H1 (cell line): ENCODE results near the gene PDE4D. TPM values are rescaled to one million over a fixed set of nuclear protein-coding genes. Genes with fewer than 3 reads are reported as not detected.
A peak's percentile ranks its signal among the peaks of the same experiment; 100 is the strongest.

Experiments
- CTCF ChIA-PET: fragments of 300-600 bp; sonication (Branson Sonifier 250); formaldehyde crosslinking; loops from one replicate; lab custom pipeline; 2021; ENCODE audit not compliant: partially characterized antibody; lab: Charles Lee
- POLR2A ChIA-PET: fragments of 300-600 bp; sonication (Branson Sonifier 250); formaldehyde crosslinking; loops from one replicate; lab custom pipeline; 2021; ENCODE audit warnings: inconsistent platforms; ENCODE audit not compliant: partially characterized antibody; lab: Charles Lee
- DNase-seq, 2 experiments: peaks; one replicate each; pipeline versions ENCODE4 v3.0.0 to v3.0.0-alpha.2; 2010 to 2022; ENCODE audit warnings: low spot score in 2 of 2, low read depth in 1 of 2, mixed read lengths in 1 of 2
- FAIRE-seq: peaks from 2 replicates; lab custom pipeline; 2011; peaks lifted over from hg19 to GRCh38; lab: Jason Lieb, UNC
- H2AFZ ChIP-seq: 2 replicates; pipeline ENCODE4 v1.8.1; 2012; ENCODE audit warnings: low read length, inconsistent platforms
- H2AK5ac ChIP-seq: 2 replicates; pipeline ENCODE4 v1.6.1; 2013; ENCODE audit warnings: low read depth, low read length
- H2BK120ac ChIP-seq: replicated peaks from 2 replicates; pipeline ENCODE3; 2013; ENCODE audit warnings: low read depth, low read length, inconsistent platforms
- H2BK12ac ChIP-seq: 2 replicates; pipeline ENCODE4 v1.6.1; 2013; ENCODE audit warnings: low read depth, low read length
- H2BK15ac ChIP-seq: 2 replicates; pipeline ENCODE4 v1.6.1; 2013; ENCODE audit warnings: low read length
- H2BK20ac ChIP-seq: 2 replicates; pipeline ENCODE4 v1.6.1; 2013; ENCODE audit warnings: low read length
- H2BK5ac ChIP-seq: 2 replicates; pipeline ENCODE4 v1.6.1; 2013; ENCODE audit warnings: low read depth, low read length
- H3K14ac ChIP-seq: 2 replicates; pipeline ENCODE4 v1.6.1; 2013; ENCODE audit warnings: inconsistent platforms; ENCODE audit not compliant: insufficient read length
- H3K18ac ChIP-seq: 2 replicates; pipeline ENCODE4 v1.6.1; 2013; ENCODE audit warnings: low read length; ENCODE audit errors: extremely low read depth
- H3K23ac ChIP-seq: 2 replicates; pipeline ENCODE4 v1.6.1; 2013; ENCODE audit warnings: inconsistent platforms; ENCODE audit not compliant: insufficient read length
- H3K23me2 ChIP-seq: 2 replicates; pipeline ENCODE4 v1.6.1; 2013; ENCODE audit warnings: low read depth, low read length
- H3K27ac ChIP-seq: 2 replicates; pipeline ENCODE4 v1.6.1; 2011; ENCODE audit warnings: low read depth, low read length, inconsistent platforms
- H3K27me3 ChIP-seq, 4 experiments: replicated peaks in 1 of 4; 1 replicate in 1 of 4; 2 replicates in 3 of 4; pipeline versions ENCODE4 v1.6.1 to v1.8.1; 2011 to 2013; ENCODE audit warnings: low read length in 3 of 4, mild to moderate bottlenecking in 3 of 4, inconsistent platforms in 2 of 4, mixed read lengths in 2 of 4, moderate library complexity in 1 of 4; ENCODE audit not compliant: control insufficient read depth in 3 of 4, insufficient read depth in 3 of 4; ENCODE audit errors: extremely low read depth in 1 of 4
- H3K36me3 ChIP-seq, 4 experiments: 2 replicates each; pipeline versions ENCODE4 v1.6.1 to v1.8.1; 2011 to 2013; ENCODE audit warnings: mild to moderate bottlenecking in 4 of 4, low read length in 3 of 4, moderate library complexity in 2 of 4, control low read depth in 1 of 4, inconsistent platforms in 1 of 4; ENCODE audit not compliant: insufficient read depth in 4 of 4, control insufficient read depth in 2 of 4
- H3K4ac ChIP-seq: replicated peaks from 2 replicates; pipeline ENCODE3; 2013; ENCODE audit warnings: low read length, low read depth, mixed read lengths, inconsistent platforms; ENCODE audit not compliant: insufficient read length
- H3K4me1 ChIP-seq, 4 experiments: replicated peaks in 1 of 4; 1 replicate in 1 of 4; 2 replicates in 3 of 4; pipeline versions ENCODE4 v1.6.1 to v1.8.1; 2011 to 2013; ENCODE audit warnings: low read length in 3 of 4, inconsistent platforms in 2 of 4, mixed read lengths in 1 of 4; ENCODE audit not compliant: insufficient read depth in 4 of 4, control insufficient read depth in 3 of 4
- H3K4me2 ChIP-seq, 2 experiments: 2 replicates each; pipeline versions ENCODE4 v1.6.1 to v1.8.1; 2011 to 2013; ENCODE audit warnings: low read depth in 2 of 2, low read length in 2 of 2, control low read depth in 1 of 2, inconsistent platforms in 1 of 2, mild to moderate bottlenecking in 1 of 2; ENCODE audit not compliant: insufficient read depth in 1 of 2
- H3K4me3 ChIP-seq, 4 experiments: fragments of 200-600, 300-600 bp in 1 of 4; sonication (generic), shearing (Covaris generic), sonication (Bioruptor Twin) in 1 of 4; 2 replicates each; pipeline versions ENCODE4 v1.5.1 to v1.8.1; 2011 to 2016; ENCODE audit warnings: low read length in 4 of 4, low read depth in 3 of 4, control low read depth in 2 of 4, inconsistent platforms in 2 of 4, mild to moderate bottlenecking in 2 of 4, mixed read lengths in 1 of 4, moderate library complexity in 1 of 4; ENCODE audit not compliant: insufficient read depth in 2 of 4; ENCODE audit errors: extremely low read depth in 1 of 4
- H3K56ac ChIP-seq: replicated peaks from 2 replicates; pipeline ENCODE3; 2013; ENCODE audit warnings: low read depth, mild to moderate bottlenecking, mixed read lengths, low read length, inconsistent platforms; ENCODE audit not compliant: insufficient read length
- H3K79me1 ChIP-seq: 2 replicates; pipeline ENCODE4 v1.6.1; 2013; ENCODE audit warnings: low read depth, low read length, control low read depth
- H3K79me2 ChIP-seq, 2 experiments: 2 replicates each; pipeline versions ENCODE4 v1.6.1 to v1.8.1; 2012 to 2013; ENCODE audit warnings: low read length in 2 of 2, mild to moderate bottlenecking in 2 of 2, inconsistent platforms in 1 of 2; ENCODE audit not compliant: insufficient read depth in 2 of 2, control insufficient read depth in 1 of 2
- H3K9ac ChIP-seq, 4 experiments: replicated peaks in 1 of 4; 1 replicate in 1 of 4; 2 replicates in 3 of 4; pipeline versions ENCODE4 v1.6.1 to v1.8.1; 2011 to 2013; ENCODE audit warnings: low read depth in 3 of 4, low read length in 3 of 4, control low read depth in 2 of 4, mild to moderate bottlenecking in 2 of 4, moderate library complexity in 2 of 4, inconsistent platforms in 1 of 4; ENCODE audit errors: extremely low read depth in 1 of 4
- H3K9me3 ChIP-seq, 2 experiments: 2 replicates each; pipeline versions ENCODE4 v1.6.1 to v1.8.1; 2012 to 2013; ENCODE audit warnings: mild to moderate bottlenecking in 2 of 2, moderate library complexity in 2 of 2, control low read depth in 1 of 2, inconsistent platforms in 1 of 2, low read depth in 1 of 2, low read length in 1 of 2, mixed read lengths in 1 of 2; ENCODE audit not compliant: insufficient read depth in 2 of 2
- H4K20me1 ChIP-seq, 2 experiments: replicated peaks in 1 of 2; 2 replicates each; pipeline versions ENCODE3 to v1.8.1; 2011 to 2013; ENCODE audit warnings: inconsistent platforms in 2 of 2, low read length in 2 of 2, mild to moderate bottlenecking in 1 of 2; ENCODE audit not compliant: insufficient read depth in 2 of 2, control insufficient read depth in 1 of 2
- H4K5ac ChIP-seq: 2 replicates; pipeline ENCODE4 v1.6.1; 2013; ENCODE audit warnings: low read length, low read depth, mixed read lengths, inconsistent platforms; ENCODE audit not compliant: insufficient read length
- H4K8ac ChIP-seq: 2 replicates; pipeline ENCODE4 v1.8.0; 2013; ENCODE audit warnings: mild to moderate bottlenecking, moderate library complexity, low read length, inconsistent platforms; ENCODE audit not compliant: insufficient read depth; ENCODE audit errors: extremely low read depth
- H4K91ac ChIP-seq: replicated peaks from 2 replicates; pipeline ENCODE3; 2013; ENCODE audit warnings: low read length, mixed read lengths, inconsistent platforms; ENCODE audit not compliant: insufficient read length
- BCL11A ChIP-seq, 2 experiments: IDR thresholded peaks; one replicate each; pipeline ENCODE4 v1.6.1; 2011; ENCODE audit warnings: low read depth in 2 of 2, low read length in 2 of 2, mild to moderate bottlenecking in 2 of 2
- CEBPB ChIP-seq: IDR thresholded peaks from 2 replicates; pipeline ENCODE4 v1.6.1; 2012; ENCODE audit warnings: low read depth, low read length
- CTCF ChIP-seq, 3 experiments: IDR thresholded peaks; 1 replicate in 2 of 3; 2 replicates in 1 of 3; pipeline versions ENCODE4 v1.5.1 to v1.6.1; 2011; ENCODE audit warnings: low read length in 3 of 3, mild to moderate bottlenecking in 3 of 3, inconsistent platforms in 2 of 3, low read depth in 1 of 3, moderate library complexity in 1 of 3; ENCODE audit not compliant: insufficient read depth in 1 of 3; ENCODE audit errors: control extremely low read depth in 1 of 3
- HDAC2 ChIP-seq, 2 experiments: fragments of 300-600 bp in 1 of 2; sonication (generic) in 1 of 2; IDR thresholded peaks; 2 replicates each; pipeline ENCODE4 v1.6.1; 2011 to 2012; ENCODE audit warnings: low read depth in 2 of 2, low read length in 2 of 2, mild to moderate bottlenecking in 2 of 2, moderate library complexity in 2 of 2, borderline replicate concordance in 1 of 2, inconsistent platforms in 1 of 2
- JUN ChIP-seq: IDR thresholded peaks from 2 replicates; pipeline ENCODE4 v1.6.1; 2011; ENCODE audit warnings: low read depth, mild to moderate bottlenecking, improper control_type of control experiment, low read length
- NANOG ChIP-seq: IDR thresholded peaks from 2 replicates; pipeline ENCODE4 v1.6.1; 2011; ENCODE audit warnings: low read length, low read depth, mild to moderate bottlenecking, inconsistent platforms; ENCODE audit not compliant: insufficient read depth, poor library complexity, severe bottlenecking
- RBBP5 ChIP-seq: IDR thresholded peaks from 2 replicates; pipeline ENCODE4 v1.7.1; 2012; ENCODE audit warnings: low read depth, mild to moderate bottlenecking, inconsistent platforms, low read length, moderate library complexity, borderline replicate concordance
- RNF2 ChIP-seq: fragments of 200-900, 300-1000 bp; sonication (generic); IDR thresholded peaks from 2 replicates; pipeline ENCODE4 v1.7.1; 2016; ENCODE audit warnings: borderline replicate concordance, low read depth, mild to moderate bottlenecking, antibody characterized with exemption, low read length; ENCODE audit not compliant: poor library complexity, severe bottlenecking; ENCODE audit errors: missing control alignments
- TEAD4 ChIP-seq: IDR thresholded peaks from 2 replicates; pipeline ENCODE4 v1.6.1; 2012; ENCODE audit warnings: low read depth, low read length, inconsistent platforms, mixed read lengths
- YY1 ChIP-seq: IDR thresholded peaks from 2 replicates; pipeline ENCODE4 v1.6.1; 2011; ENCODE audit warnings: low read depth, mild to moderate bottlenecking, low read length
- WGBS, 2 experiments: shearing (Covaris generic) in 1 of 2; methylation state at CpG; one replicate each; pipeline versions ENCODE4 v1.1.6 to v1.1.7; 2013 to 2015; ENCODE audit warnings: low lambda C conversion rate in 2 of 2, mixed read lengths in 2 of 2, inconsistent platforms in 1 of 2, low coverage in 1 of 2, missing lambda C conversion rate in 1 of 2; ENCODE audit not compliant: insufficient replicate concordance in 2 of 2, insufficient coverage in 1 of 2, insufficient read length in 1 of 2; ENCODE audit errors: extremely low coverage in 1 of 2, missing lambda C conversion rate in 1 of 2; 5-methylcytosine and 5-hydroxymethylcytosine counted together
- polyA plus RNA-seq, 7 experiments: library from polyadenylated mRNA; depleted of rRNA in 3 of 7; stranded (reverse) in 5 of 7; unstranded in 2 of 7; fragments of >200 nt in 5 of 7; fragments of 200-250 nt in 2 of 7; gene quantifications; 1 replicate in 5 of 7; 2 replicates in 1 of 7; 4 replicates in 1 of 7; pipeline versions ENCODE4 v1.2.1 to v1.2.3, GENCODE V29; 2011 to 2013; ENCODE audit warnings: missing spikeins in 2 of 7, mixed read lengths in 2 of 7
- total RNA-seq: library from RNA; stranded (reverse); fragmentation: NEBNext Ultra II Directional; extraction: Animal tissue kit (Norgen Biotek cat#: 25700); gene quantifications from 2 replicates; pipeline ENCODE4 v1.2.1, GENCODE V29; 2021

The PDE4D gene
- total and polyA plus RNA-seq, 2 of the 8 experiments (the other 6 are each of a cell fraction or from before 2014, with no cell fraction given), result 2.3 to 3.7 TPM

GRCh38 chr5:59660737-59661136 lies 232.8 kb downstream of the PDE4D start:
- Histone ChIP-seq H2BK5ac (no peak overlapping the region), H3K4me1 (peaks cover 0 to 3% (median 1%) of the 10 kb centered on the region in 4 experiments; a peak in 2 of 7 replicates), H2BK120ac (no peak overlapping the region), H4K91ac (no peak overlapping the region), H3K23ac (no peak overlapping the region), H3K9ac (no peak overlapping the region), H2BK12ac (no peak overlapping the region), H3K27ac (no peak overlapping the region), H2AK5ac (no peak overlapping the region), H3K56ac (no peak overlapping the region), H3K9me3 (no peaks in the 10 kb centered on the region), H4K8ac (no peak overlapping the region), H3K4me3 (no peak overlapping the region), H4K20me1 (no peaks in the 10 kb centered on the region), H3K14ac (no peak overlapping the region), H3K79me2 (no peaks in the 10 kb centered on the region), H2AFZ (no peak overlapping the region), H2BK20ac (no peak overlapping the region), H3K36me3 (no peaks in the 10 kb centered on the region), H3K18ac (no peak overlapping the region), H3K27me3 (no peaks in the 10 kb centered on the region), H3K4me2 (no peak overlapping the region), H4K5ac (no peak overlapping the region), H2BK15ac (no peak overlapping the region), H3K23me2 (peaks cover 3% of the 10 kb centered on the region; the same call in 1 of the 2 replicates), H3K79me1 (no peaks in the 10 kb centered on the region), H3K4ac (no peak overlapping the region)
- DNase-seq, result no peak
- CTCF ChIA-PET, result interaction anchor here (0.6 to 6.5 kb wide), 26 partner anchors 9 to 444 kb away, joined by 3 to 51 read pairs (median 4); no protein-coding TSS in a partner anchor
- POLR2A ChIA-PET, result interaction anchor here (0.7 kb wide), 1 partner anchor 173 kb away, joined by 3 read pairs; no protein-coding TSS in a partner anchor
- no peak for FAIRE-seq
- 70% methylated on average over 1 of the region's 1 CpG; no CpG with 5 or more reads in 1 of the 2 experiments for WGBS, 2 experiments
- no peak for TF ChIP-seq YY1
- peak in 2 of 3 experiments; percentile 18 to 37; a peak in 2 of 4 replicates for TF ChIP-seq CTCF (IDR thresholded peaks at IDR 0.05; ENCODE audit: control extremely low read depth in 1 of 3, insufficient read depth in 1 of 3, low read depth in 1 of 3, low read length in 3 of 3)
- TF ChIP-seq JUN, result no peak
- no peak for TF ChIP-seq RBBP5
- TF ChIP-seq TEAD4, result no peak
- TF ChIP-seq CEBPB, result no peak
- no peak for TF ChIP-seq HDAC2 (IDR thresholded peaks at IDR 0.05; ENCODE audit: borderline replicate concordance in 1 of 2, low read depth in 2 of 2, low read length in 2 of 2)
- no peak for TF ChIP-seq RNF2
- no peak for TF ChIP-seq NANOG
- TF ChIP-seq BCL11A (IDR thresholded peaks at IDR 0.05; ENCODE audit: low read depth in 2 of 2, low read length in 2 of 2), result no peak
